ENCODE data around the gene FUZ.

FUZ gene

GRCh38 chr19:49840321-49840720 lies 27.2 kb upstream of the FUZ start:
- Histone ChIP-seq H4K20me1 (ENCODE audit: insufficient read depth, low read length, poor library complexity, severe bottlenecking) (no peaks in the 10 kb centered on the region), H3K79me2 (ENCODE audit: insufficient read depth, low read length) (no peaks in the 10 kb centered on the region), H3F3A (ENCODE audit: low read depth) (no peaks in the 10 kb centered on the region), H3K9ac (ENCODE audit: low read depth, low read length, poor library complexity, severe bottlenecking) (no peak overlapping the region), H3K9me2 (replicated peaks; ENCODE audit: low read depth, low read length) (no peaks in the 10 kb centered on the region), H3K27me3 (ENCODE audit: insufficient read depth, low read length, poor library complexity, severe bottlenecking) (no peaks in the 10 kb centered on the region), H3K36me3 (ENCODE audit: insufficient read depth, low read length) (peaks cover 18% of the 10 kb centered on the region; the same call in 1 of the 2 replicates), H3K4me1 (ENCODE audit: insufficient read depth, low read length, poor library complexity, severe bottlenecking) (no peaks in the 10 kb centered on the region), H3K4me2 (ENCODE audit: low read depth, low read length, poor library complexity, severe bottlenecking) (no peak overlapping the region), H3K9me3 (ENCODE audit: insufficient read depth, low read depth, low read length) (no peaks in the 10 kb centered on the region), H2AFZ (ENCODE audit: low read length) (no peak overlapping the region), H3K4me3 (ENCODE audit: low read length, poor library complexity, severe bottlenecking) (no peak overlapping the region)
- TF ChIP-seq CTCF (conservative IDR thresholded peaks at IDR 0.05; ENCODE audit: low read length) (no peak), EZH2phosphoT487 (IDR thresholded peaks at IDR 0.05; ENCODE audit: borderline replicate concordance) (no peak)

GRCh38 chr19:49839713-49840112 lies 26.6 kb upstream of the FUZ start:
- H3K4me2 ChIP-seq (ENCODE audit: low read depth, low read length, poor library complexity, severe bottlenecking), result no peak overlapping the region
- no peak overlapping the region for H2AFZ ChIP-seq (ENCODE audit: low read length)
- no peaks in the 10 kb centered on the region for H3K4me1 ChIP-seq (ENCODE audit: insufficient read depth, low read length, poor library complexity, severe bottlenecking)
- H3K4me3 ChIP-seq (ENCODE audit: low read length, poor library complexity, severe bottlenecking), result no peak overlapping the region
- H3K9me2 ChIP-seq (replicated peaks; ENCODE audit: low read depth, low read length), result no peaks in the 10 kb centered on the region
- no peak for TF ChIP-seq CTCF (conservative IDR thresholded peaks at IDR 0.05; ENCODE audit: low read length)
- no peak for TF ChIP-seq EZH2phosphoT487 (IDR thresholded peaks at IDR 0.05; ENCODE audit: borderline replicate concordance)
- no peak overlapping the region for H3K9ac ChIP-seq (ENCODE audit: low read depth, low read length, poor library complexity, severe bottlenecking)
- peaks cover 24% of the 10 kb centered on the region; the same call in 1 of the 2 replicates for H3K36me3 ChIP-seq (ENCODE audit: insufficient read depth, low read length)
- no peaks in the 10 kb centered on the region for H3K27me3 ChIP-seq (ENCODE audit: insufficient read depth, low read length, poor library complexity, severe bottlenecking)
- H4K20me1 ChIP-seq (ENCODE audit: insufficient read depth, low read length, poor library complexity, severe bottlenecking), result no peaks in the 10 kb centered on the region
- no peaks in the 10 kb centered on the region for H3K9me3 ChIP-seq (ENCODE audit: insufficient read depth, low read depth, low read length)
- no peaks in the 10 kb centered on the region for H3K79me2 ChIP-seq (ENCODE audit: insufficient read depth, low read length)
- no peaks in the 10 kb centered on the region for H3F3A ChIP-seq (ENCODE audit: low read depth)

- Histone ChIP-seq H3K4me1 (ENCODE audit: insufficient read depth, low read length, poor library complexity, severe bottlenecking) (no peaks in the 10 kb centered on the region), H3K4me2 (ENCODE audit: low read depth, low read length, poor library complexity, severe bottlenecking) (no peak overlapping the region), H3K79me2 (ENCODE audit: insufficient read depth, low read length) (no peaks in the 10 kb centered on the region), H3K36me3 (ENCODE audit: insufficient read depth, low read length) (peaks cover 30% of the 10 kb centered on the region; the same call in 1 of the 2 replicates), H3K4me3 (ENCODE audit: low read length, poor library complexity, severe bottlenecking) (no peak overlapping the region), H3K9me2 (replicated peaks; ENCODE audit: low read depth, low read length) (no peaks in the 10 kb centered on the region), H4K20me1 (ENCODE audit: insufficient read depth, low read length, poor library complexity, severe bottlenecking) (no peaks in the 10 kb centered on the region), H3K9me3 (ENCODE audit: insufficient read depth, low read depth, low read length) (no peaks in the 10 kb centered on the region), H3F3A (ENCODE audit: low read depth) (no peaks in the 10 kb centered on the region), H2AFZ (ENCODE audit: low read length) (no peak overlapping the region), H3K9ac (ENCODE audit: low read depth, low read length, poor library complexity, severe bottlenecking) (no peak overlapping the region), H3K27me3 (ENCODE audit: insufficient read depth, low read length, poor library complexity, severe bottlenecking) (no peaks in the 10 kb centered on the region)
- no peak for TF ChIP-seq EZH2phosphoT487 (IDR thresholded peaks at IDR 0.05; ENCODE audit: borderline replicate concordance)
Measured at GRCh38 chr19:49838885-49839588, 25.9 kb upstream of the FUZ start.

- H3K9me2 ChIP-seq (replicated peaks; ENCODE audit: low read depth, low read length), result no peaks in the 10 kb centered on the region
- no peaks in the 10 kb centered on the region for H4K20me1 ChIP-seq (ENCODE audit: insufficient read depth, low read length, poor library complexity, severe bottlenecking)
- H3F3A ChIP-seq (ENCODE audit: low read depth), result no peaks in the 10 kb centered on the region
- no peaks in the 10 kb centered on the region for H3K9me3 ChIP-seq (ENCODE audit: insufficient read depth, low read depth, low read length)
- H3K27me3 ChIP-seq (ENCODE audit: insufficient read depth, low read length, poor library complexity, severe bottlenecking), result no peaks in the 10 kb centered on the region
- no peak overlapping the region for H2AFZ ChIP-seq (ENCODE audit: low read length)
- H3K4me3 ChIP-seq (ENCODE audit: low read length, poor library complexity, severe bottlenecking), result no peak overlapping the region
- no peak for TF ChIP-seq EZH2phosphoT487 (IDR thresholded peaks at IDR 0.05; ENCODE audit: borderline replicate concordance)
- no peak for TF ChIP-seq CTCF (conservative IDR thresholded peaks at IDR 0.05; ENCODE audit: low read length)
- H3K79me2 ChIP-seq (ENCODE audit: insufficient read depth, low read length), result no peaks in the 10 kb centered on the region
- no peak overlapping the region for H3K9ac ChIP-seq (ENCODE audit: low read depth, low read length, poor library complexity, severe bottlenecking)
- peaks cover 43% of the 10 kb centered on the region; the same call in 1 of the 2 replicates for H3K36me3 ChIP-seq (ENCODE audit: insufficient read depth, low read length)
- H3K4me1 ChIP-seq (ENCODE audit: insufficient read depth, low read length, poor library complexity, severe bottlenecking), result peaks cover 11% of the 10 kb centered on the region
- no peak overlapping the region for H3K4me2 ChIP-seq (ENCODE audit: low read depth, low read length, poor library complexity, severe bottlenecking)
Measured at GRCh38 chr19:49837425-49837824, 24.3 kb upstream of the FUZ start.

Measured in Loucy (cell line).